ENCODE measurements around the gene RNF150.

RNF150 gene

GRCh38 chr4:140943486-140944198 lies 189.6 kb downstream of the RNF150 start:
- no peak for TF ChIP-seq CTCF (conservative IDR thresholded peaks at IDR 0.05; ENCODE audit: control insufficient read depth, insufficient read depth, low read depth, low read length)
- DNase-seq (ENCODE audit: low read depth) = peak; percentile 61
- no peak overlapping the region for H3K4me3 ChIP-seq (ENCODE audit: control insufficient read depth, low read depth, low read length)

GRCh38 chr4:140940589-140940988 lies 192.7 kb downstream of the RNF150 start:
- DNase-seq (ENCODE audit: low read depth) = no peak
- no peak overlapping the region for H3K4me3 ChIP-seq (ENCODE audit: control insufficient read depth, low read depth, low read length)
- TF ChIP-seq CTCF (conservative IDR thresholded peaks at IDR 0.05; ENCODE audit: control insufficient read depth, insufficient read depth, low read depth, low read length) = no peak

GRCh38 chr4:140937866-140938265 lies 195.4 kb downstream of the RNF150 start:
- H3K4me3 ChIP-seq (ENCODE audit: control insufficient read depth, low read depth, low read length) = no peak overlapping the region
- TF ChIP-seq CTCF (conservative IDR thresholded peaks at IDR 0.05; ENCODE audit: control insufficient read depth, insufficient read depth, low read depth, low read length) = no peak
- peak; percentile 69 for DNase-seq (ENCODE audit: low read depth)

- no peak for TF ChIP-seq CTCF (conservative IDR thresholded peaks at IDR 0.05; ENCODE audit: control insufficient read depth, insufficient read depth, low read depth, low read length)
- no peak overlapping the region for H3K4me3 ChIP-seq (ENCODE audit: control insufficient read depth, low read depth, low read length)
- DNase-seq (ENCODE audit: low read depth) = peak; percentile 4
Observed at GRCh38 chr4:140935254-140935653, 198.0 kb downstream of the RNF150 start.

- DNase-seq (ENCODE audit: low read depth) = no peak
- no peak for TF ChIP-seq CTCF (conservative IDR thresholded peaks at IDR 0.05; ENCODE audit: control insufficient read depth, insufficient read depth, low read depth, low read length)
- no peak overlapping the region for H3K4me3 ChIP-seq (ENCODE audit: control insufficient read depth, low read depth, low read length)
Observed at GRCh38 chr4:140932501-140933045, 200.7 kb downstream of the RNF150 start.

GRCh38 chr4:140931911-140932310 lies 201.4 kb downstream of the RNF150 start:
- no peak for DNase-seq (ENCODE audit: low read depth)
- no peak overlapping the region for H3K4me3 ChIP-seq (ENCODE audit: control insufficient read depth, low read depth, low read length)
- no peak for TF ChIP-seq CTCF (conservative IDR thresholded peaks at IDR 0.05; ENCODE audit: control insufficient read depth, insufficient read depth, low read depth, low read length)
